Measurements from ENCODE around the gene CRACR2B.

Gene CRACR2B

DNA sequence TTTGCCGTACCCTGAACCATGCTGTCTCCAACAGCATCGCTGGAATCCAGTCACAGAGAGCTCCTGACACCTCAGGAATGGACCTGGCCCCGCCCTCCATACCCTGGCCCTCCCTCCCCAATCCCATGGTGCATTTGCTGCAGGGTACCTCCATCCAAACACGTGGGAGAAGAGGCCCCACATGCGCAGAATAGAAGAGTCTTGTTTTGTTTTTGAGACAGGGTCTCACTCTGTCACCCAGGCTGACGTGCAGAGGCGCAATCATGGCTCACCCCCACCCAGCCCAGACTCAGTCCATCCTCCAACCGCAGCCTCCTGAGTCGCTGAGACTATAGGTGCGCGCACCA, 11.3 kb upstream of the CRACR2B start (continued):
- TF ChIP-seq ZNF19 (tag by site-specific recombination; IDR thresholded peaks at IDR 0.05; ENCODE audit: low read depth), result no peak
- TF ChIP-seq ZBTB21 (tag by site-specific recombination; IDR thresholded peaks at IDR 0.05), result no peak
- TF ChIP-seq ZEB2 (tag by site-specific recombination; IDR thresholded peaks at IDR 0.05), result no peak
- no peak for TF ChIP-seq ATF2 (tag by site-specific recombination; IDR thresholded peaks at IDR 0.05; ENCODE audit: low read depth)
- TF ChIP-seq ZNF677 (tag by site-specific recombination; IDR thresholded peaks at IDR 0.05), result no peak
- TF ChIP-seq, protein P1, sequence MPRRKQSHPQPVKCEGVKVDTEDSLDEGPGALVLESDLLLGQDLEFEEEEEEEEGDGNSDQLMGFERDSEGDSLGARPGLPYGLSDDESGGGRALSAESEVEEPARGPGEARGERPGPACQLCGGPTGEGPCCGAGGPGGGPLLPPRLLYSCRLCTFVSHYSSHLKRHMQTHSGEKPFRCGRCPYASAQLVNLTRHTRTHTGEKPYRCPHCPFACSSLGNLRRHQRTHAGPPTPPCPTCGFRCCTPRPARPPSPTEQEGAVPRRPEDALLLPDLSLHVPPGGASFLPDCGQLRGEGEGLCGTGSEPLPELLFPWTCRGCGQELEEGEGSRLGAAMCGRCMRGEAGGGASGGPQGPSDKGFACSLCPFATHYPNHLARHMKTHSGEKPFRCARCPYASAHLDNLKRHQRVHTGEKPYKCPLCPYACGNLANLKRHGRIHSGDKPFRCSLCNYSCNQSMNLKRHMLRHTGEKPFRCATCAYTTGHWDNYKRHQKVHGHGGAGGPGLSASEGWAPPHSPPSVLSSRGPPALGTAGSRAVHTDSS (tag by site-specific recombination; IDR thresholded peaks at IDR 0.05), result no peak
- no peak for TF ChIP-seq ZNF24 (tag by site-specific recombination; IDR thresholded peaks at IDR 0.05)
- no peak for TF ChIP-seq ZNF426 (tag by site-specific recombination; IDR thresholded peaks at IDR 0.05)
- TF ChIP-seq MZF1 (tag by site-specific recombination; IDR thresholded peaks at IDR 0.05; ENCODE audit: borderline replicate concordance), result no peak
- TF ChIP-seq ZNF692 (tag by site-specific recombination; IDR thresholded peaks at IDR 0.05), result 0 out of 2 replicates have a peak, but pooled peaks have one; percentile 14
- no peak for TF ChIP-seq ZNF23 (tag by site-specific recombination; IDR thresholded peaks at IDR 0.05; ENCODE audit: borderline replicate concordance)
- TF ChIP-seq ZNF529 (tag by site-specific recombination; IDR thresholded peaks at IDR 0.05; ENCODE audit: insufficient replicate concordance), result no peak
- TF ChIP-seq SCRT1 (tag by site-specific recombination; IDR thresholded peaks at IDR 0.05; ENCODE audit: borderline replicate concordance), result no peak
- no peak for TF ChIP-seq ZNF639 (tag by site-specific recombination; IDR thresholded peaks at IDR 0.05)
- TF ChIP-seq YY2 (tag by site-specific recombination; IDR thresholded peaks at IDR 0.05), result no peak

GRCh38 chr11:818396-819128, 9.2 kb upstream of the CRACR2B start, which contains the start of gene PNPLA2:
Gene PNPLA2 (plus strand): TSS chr11:818914. CDS start chr11:819719, 805 bp downstream.
- Histone ChIP-seq H3K9me3 (ENCODE audit: control insufficient read depth, insufficient read depth, low read depth, low read length) (no peaks in the 10 kb centered on the region), H3K4me1 (ENCODE audit: control insufficient read depth, insufficient read depth, low read length) (0 out of 2 replicates have a peak, but pooled peaks cover 3% of the 10 kb centered on the region), H3K36me3 (ENCODE audit: control insufficient read depth in 2 of 2, insufficient read depth in 1 of 2, low read length in 2 of 2) (peaks cover 4 to 36% of the 10 kb centered on the region in 2 experiments; a peak in 2 of 3 replicates), H3K27ac (ENCODE audit: extremely low read depth, low read depth, low read length) (peak within 1 kb of the TSS; percentile 81), H3K4me3 (ENCODE audit: low read depth, low read length) (peak within 1 kb of the TSS; percentile 94)
- ChIA-PET CTCF (interaction anchor here (1.0 kb wide), 1 partner anchor 9 kb away, joined by 4 read pairs; the partner anchor contains the start of gene CRACR2B), POLR2A (interaction anchor here (0.7 to 11.4 kb wide), 18 partner anchors 8 to 411 kb away, joined by 3 to 202 read pairs (median 6); partner anchors contain the start of genes CD151, CEND1, CRACR2B and GATD1)
- TF ChIP-seq TCF7L2 (IDR thresholded peaks at IDR 0.05; ENCODE audit: borderline replicate concordance, low read depth, low read length) (no peak), ELK4 (IDR thresholded peaks at IDR 0.05; ENCODE audit: borderline replicate concordance, low read depth, low read length) (no peak), ZNF341 (tag by site-specific recombination; IDR thresholded peaks at IDR 0.05; ENCODE audit: low read depth) (no peak), ZNF704 (tag by site-specific recombination; IDR thresholded peaks at IDR 0.05) (no peak)
- TF ChIP-seq, protein P2, sequence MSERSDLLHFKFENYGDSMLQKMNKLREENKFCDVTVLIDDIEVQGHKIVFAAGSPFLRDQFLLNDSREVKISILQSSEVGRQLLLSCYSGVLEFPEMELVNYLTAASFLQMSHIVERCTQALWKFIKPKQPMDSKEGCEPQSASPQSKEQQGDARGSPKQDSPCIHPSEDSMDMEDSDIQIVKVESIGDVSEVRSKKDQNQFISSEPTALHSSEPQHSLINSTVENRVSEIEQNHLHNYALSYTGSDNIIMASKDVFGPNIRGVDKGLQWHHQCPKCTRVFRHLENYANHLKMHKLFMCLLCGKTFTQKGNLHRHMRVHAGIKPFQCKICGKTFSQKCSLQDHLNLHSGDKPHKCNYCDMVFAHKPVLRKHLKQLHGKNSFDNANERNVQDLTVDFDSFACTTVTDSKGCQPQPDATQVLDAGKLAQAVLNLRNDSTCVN (tag by site-specific recombination; optimal IDR thresholded peaks at IDR 0.05), result no peak
- TF ChIP-seq, protein P3, sequence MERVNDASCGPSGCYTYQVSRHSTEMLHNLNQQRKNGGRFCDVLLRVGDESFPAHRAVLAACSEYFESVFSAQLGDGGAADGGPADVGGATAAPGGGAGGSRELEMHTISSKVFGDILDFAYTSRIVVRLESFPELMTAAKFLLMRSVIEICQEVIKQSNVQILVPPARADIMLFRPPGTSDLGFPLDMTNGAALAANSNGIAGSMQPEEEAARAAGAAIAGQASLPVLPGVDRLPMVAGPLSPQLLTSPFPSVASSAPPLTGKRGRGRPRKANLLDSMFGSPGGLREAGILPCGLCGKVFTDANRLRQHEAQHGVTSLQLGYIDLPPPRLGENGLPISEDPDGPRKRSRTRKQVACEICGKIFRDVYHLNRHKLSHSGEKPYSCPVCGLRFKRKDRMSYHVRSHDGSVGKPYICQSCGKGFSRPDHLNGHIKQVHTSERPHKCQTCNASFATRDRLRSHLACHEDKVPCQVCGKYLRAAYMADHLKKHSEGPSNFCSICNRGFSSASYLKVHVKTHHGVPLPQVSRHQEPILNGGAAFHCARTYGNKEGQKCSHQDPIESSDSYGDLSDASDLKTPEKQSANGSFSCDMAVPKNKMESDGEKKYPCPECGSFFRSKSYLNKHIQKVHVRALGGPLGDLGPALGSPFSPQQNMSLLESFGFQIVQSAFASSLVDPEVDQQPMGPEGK (tag by site-specific recombination; IDR thresholded peaks at IDR 0.05), result peak; percentile 9; the same call in 1 of the 2 replicates

All from HEK293 (cell line).